H1 (cell line): ENCODE data around the gene GHRH. TPM values are rescaled to one million over a fixed set of nuclear protein-coding genes. Genes with fewer than 3 reads are reported as not detected.

Experiments used
- CBX8 ChIP-seq: fragments of 300-800, 300-1000 bp; sonication (generic); IDR thresholded peaks from 2 replicates; pipeline ENCODE4 v1.7.1; 2016; ENCODE audit warnings: low read depth, low read length, borderline replicate concordance
- CHD7 ChIP-seq: fragments of 300-600 bp; sonication (generic); IDR thresholded peaks from 2 replicates; pipeline ENCODE4 v1.7.1; 2012; ENCODE audit warnings: low read length, moderate library complexity, mild to moderate bottlenecking, inconsistent platforms; ENCODE audit not compliant: insufficient replicate concordance
- CREB1 ChIP-seq: IDR thresholded peaks from 2 replicates; pipeline ENCODE4 v1.6.1; 2012; ENCODE audit warnings: inconsistent platforms
- KDM4A ChIP-seq: IDR thresholded peaks from one replicate; pipeline ENCODE4 v1.7.1; 2012; ENCODE audit warnings: low read depth, mild to moderate bottlenecking, moderate library complexity, low read length, inconsistent platforms; ENCODE audit not compliant: severe bottlenecking
- NRF1 ChIP-seq: IDR thresholded peaks from 2 replicates; pipeline ENCODE4 v1.6.1; 2011; ENCODE audit warnings: mild to moderate bottlenecking, low read depth, low read length, improper control_type of control experiment
- PHF8 ChIP-seq: fragments of 200-600 bp; sonication (generic); conservative IDR thresholded peaks from 2 replicates; pipeline ENCODE4 v1.7.1; 2012; ENCODE audit warnings: low read depth, mild to moderate bottlenecking, inconsistent platforms, low read length, moderate library complexity
- POLR2A ChIP-seq, 2 experiments: IDR thresholded peaks; 1 replicate in 1 of 2; 2 replicates in 1 of 2; pipeline ENCODE4 v1.6.1; 2011; ENCODE audit warnings: low read depth in 2 of 2, low read length in 2 of 2, mild to moderate bottlenecking in 2 of 2; ENCODE audit errors: control extremely low read depth in 1 of 2
- POLR2AphosphoS5 ChIP-seq: IDR thresholded peaks from 2 replicates; pipeline ENCODE4 v1.6.1; 2011; ENCODE audit warnings: low read depth, low read length
- SAP30 ChIP-seq: fragments of 300-600 bp; sonication (generic); IDR thresholded peaks from 2 replicates; pipeline ENCODE4 v1.7.1; 2012; ENCODE audit warnings: low read length, moderate library complexity, mild to moderate bottlenecking, inconsistent platforms; ENCODE audit not compliant: insufficient read depth, insufficient replicate concordance
- SP1 ChIP-seq: IDR thresholded peaks from 2 replicates; pipeline ENCODE4 v1.6.1; 2011; ENCODE audit warnings: low read depth, low read length
- polyA plus RNA-seq, 7 experiments: library from polyadenylated mRNA; depleted of rRNA in 3 of 7; stranded (reverse) in 5 of 7; unstranded in 2 of 7; fragments of >200 nt in 5 of 7; fragments of 200-250 nt in 2 of 7; gene quantifications; 1 replicate in 5 of 7; 2 replicates in 1 of 7; 4 replicates in 1 of 7; pipeline versions ENCODE4 v1.2.1 to v1.2.3, GENCODE V29; 2011 to 2013; ENCODE audit warnings: missing spikeins in 2 of 7, mixed read lengths in 2 of 7
- total RNA-seq: library from RNA; stranded (reverse); fragmentation: NEBNext Ultra II Directional; extraction: Animal tissue kit (Norgen Biotek cat#: 25700); gene quantifications from 2 replicates; pipeline ENCODE4 v1.2.1, GENCODE V29; 2021

Gene GHRH
- total and polyA plus RNA-seq, 2 of the 8 experiments (the other 6 are each of a cell fraction or from before 2014, with no cell fraction given): not detected

DNA sequence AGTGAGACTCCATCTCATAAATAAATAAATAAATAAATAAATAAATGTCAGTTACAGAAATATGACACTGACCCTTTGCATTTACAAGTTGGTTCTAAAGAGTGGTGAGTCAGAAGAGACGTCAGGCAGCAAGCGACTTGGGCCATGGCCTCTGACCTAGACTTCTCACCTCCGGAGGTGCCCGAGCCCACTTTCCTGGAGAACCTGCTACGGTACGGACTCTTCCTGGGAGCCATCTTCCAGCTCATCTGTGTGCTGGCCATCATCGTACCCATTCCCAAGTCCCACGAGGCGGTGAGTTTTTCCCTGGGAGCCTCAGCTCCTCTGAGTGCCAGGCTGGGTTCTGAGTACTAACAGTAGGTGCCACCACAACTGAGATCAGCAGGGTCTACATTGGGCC, 39.5 kb upstream of the GHRH start (continued):
- TF ChIP-seq CHD7 (no peak), PHF8 (no peak), POLR2AphosphoS5 (no peak), SP1 (no peak), NRF1 (no peak), POLR2A (IDR thresholded peaks at IDR 0.05; ENCODE audit: control extremely low read depth in 1 of 2, low read depth in 2 of 2, low read length in 2 of 2) (no peak), SAP30 (no peak), CREB1 (no peak), KDM4A (no peak), CBX8 (no peak)
